ENCODE measurements around the gene KCNH5.

- TF ChIP-seq CTCF (IDR thresholded peaks at IDR 0.05) (no peak), EP300 (IDR thresholded peaks at IDR 0.05) (no peak)
These were observed 334.4 kb downstream of the KCNH5 start for GRCh38 chr14:62710811-62711210.

Measured in upper lobe of left lung (tissue), 4 donors.